Karpas-422 (cell line): Measurements from ENCODE around the gene AHNAK. TPM values are rescaled to one million over a fixed set of nuclear protein-coding genes. Genes with fewer than 3 reads are reported as not detected.

Experiments
- DNase-seq: peaks from one replicate; pipeline ENCODE4 v3.0.0-alpha.2; 2015
- H2AFZ ChIP-seq: fragments of 200-600 bp; sonication (generic); 2 replicates; pipeline ENCODE4 v1.6.1; 2014; ENCODE audit warnings: antibody characterized with exemption, low read length, mixed read lengths
- H3K27ac ChIP-seq: fragments of 200-600 bp; sonication (generic); 2 replicates; pipeline ENCODE4 v1.5.1; 2014; ENCODE audit warnings: mild to moderate bottlenecking, low read length, moderate library complexity
- H3K27me3 ChIP-seq: fragments of 200-600 bp; sonication (generic); 2 replicates; pipeline ENCODE4 v1.6.1; 2014; ENCODE audit warnings: low read length, mixed read lengths
- H3K36me3 ChIP-seq: fragments of 200-600 bp; sonication (generic); 2 replicates; pipeline ENCODE4 v1.6.1; 2014; ENCODE audit warnings: low read length, mixed read lengths; ENCODE audit not compliant: insufficient read depth
- H3K4me1 ChIP-seq: fragments of 200-600 bp; sonication (generic); 2 replicates; pipeline ENCODE4 v1.6.1; 2014; ENCODE audit warnings: mild to moderate bottlenecking, low read length, mixed read lengths
- H3K4me2 ChIP-seq: fragments of 200-600 bp; sonication (generic); 2 replicates; pipeline ENCODE4 v1.6.1; 2014; ENCODE audit warnings: low read length, low read depth, mild to moderate bottlenecking; ENCODE audit not compliant: poor library complexity, severe bottlenecking
- H3K4me3 ChIP-seq: fragments of 200-600 bp; sonication (generic); 2 replicates; pipeline ENCODE4 v1.5.1; 2014; ENCODE audit warnings: mild to moderate bottlenecking, antibody characterized with exemption, low read length, mixed read lengths
- H3K79me2 ChIP-seq: fragments of 200-600 bp; sonication (generic); 2 replicates; pipeline ENCODE4 v1.6.1; 2014; ENCODE audit warnings: mild to moderate bottlenecking, low read length, mixed read lengths
- H3K9ac ChIP-seq: fragments of 200-600 bp; sonication (generic); 2 replicates; pipeline ENCODE4 v1.6.0; 2014; ENCODE audit warnings: low read length
- H3K9me2 ChIP-seq: fragments of 200-600 bp; sonication (generic), shearing (Covaris generic); replicated peaks from 2 replicates; pipeline ENCODE4 v1.6.0; 2014; ENCODE audit warnings: mild to moderate bottlenecking, low read length, moderate library complexity; ENCODE audit not compliant: insufficient read depth
- H3K9me3 ChIP-seq: fragments of 300-700, 200-600 bp; sonication (generic); 2 replicates; pipeline ENCODE4 v1.6.1; 2014; ENCODE audit warnings: low read length, mixed read lengths
- H4K20me1 ChIP-seq: fragments of 200-600 bp; sonication (generic); 2 replicates; pipeline ENCODE4 v1.6.1; 2014; ENCODE audit warnings: mild to moderate bottlenecking, antibody characterized with exemption, low read length, low read depth; ENCODE audit not compliant: insufficient read depth
- total RNA-seq: library from RNA; depleted of rRNA; stranded (reverse); fragments of >200 nt; shearing (Covaris generic); gene quantifications from 2 replicates; pipeline ENCODE4 v1.2.3, GENCODE V29; 2014; ENCODE audit warnings: low replicate concordance; rRNA removed

AHNAK gene
- total RNA-seq, result under 0.01 and 0.34 TPM in 2 replicates

GRCh38 chr11:62546244-62546928, at the start of gene AHNAK:
TSS of gene AHNAK (minus strand) at chr11:62546806. CDS start at chr11:62536098, 10,708 bp downstream.
- Histone ChIP-seq H3K4me2 (no peak within 1 kb of the TSS), H3K27me3 (no peaks in the 10 kb centered on the region)
- no peak for DNase-seq

DNA sequence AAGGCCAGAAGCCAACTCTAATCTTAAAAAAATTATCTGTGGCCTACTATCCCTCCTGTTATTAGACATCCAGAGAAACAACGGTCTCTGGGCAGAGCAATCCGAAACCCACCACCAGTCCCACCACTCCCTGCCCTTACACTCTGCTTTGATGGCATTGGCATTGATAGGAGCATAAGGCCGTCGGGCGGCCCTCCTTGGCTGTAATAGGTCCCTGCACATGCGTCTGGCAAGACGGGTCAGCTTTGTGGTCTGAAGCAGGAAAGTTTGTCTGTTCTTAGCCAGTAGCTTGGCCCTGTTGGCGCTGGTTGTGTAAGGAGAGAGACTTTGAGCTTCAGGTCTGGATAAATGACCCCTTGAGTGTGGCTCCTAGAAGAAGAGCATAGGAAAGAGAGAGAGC, 48.5 kb upstream of the AHNAK start:
- no peak overlapping the region for H3K9ac ChIP-seq
- H3K9me3 ChIP-seq, result no peaks in the 10 kb centered on the region
- H3K27ac ChIP-seq, result no peak overlapping the region
- no peak overlapping the region for H2AFZ ChIP-seq
- peaks cover 46% of the 10 kb centered on the region for H3K4me1 ChIP-seq
- H3K4me3 ChIP-seq, result no peak overlapping the region
- H4K20me1 ChIP-seq, result 0 out of 2 replicates have a peak, but pooled peaks cover 14% of the 10 kb centered on the region
- peaks cover 53% of the 10 kb centered on the region for H3K36me3 ChIP-seq
- no peaks in the 10 kb centered on the region for H3K9me2 ChIP-seq
- no peak overlapping the region for H3K4me2 ChIP-seq
- H3K27me3 ChIP-seq, result no peaks in the 10 kb centered on the region
- DNase-seq, result no peak
- H3K79me2 ChIP-seq, result peaks cover 35% of the 10 kb centered on the region

More at GRCh38 chr11:62546244-62546928, at the start of gene AHNAK:
- Histone ChIP-seq H3K9me3 (no peaks in the 10 kb centered on the region), H2AFZ (no peak within 1 kb of the TSS), H4K20me1 (no peaks in the 10 kb centered on the region), H3K9me2 (no peaks in the 10 kb centered on the region), H3K4me3 (no peak within 1 kb of the TSS), H3K27ac (no peak within 1 kb of the TSS), H3K36me3 (no peaks in the 10 kb centered on the region), H3K9ac (no peak within 1 kb of the TSS), H3K4me1 (peaks cover 8% of the 10 kb centered on the region), H3K79me2 (no peaks in the 10 kb centered on the region)

GRCh38 chr11:62593434-62594044, 46.9 kb upstream of the AHNAK start:
- Histone ChIP-seq H3K9me3 (no peaks in the 10 kb centered on the region), H3K4me2 (peak overlapping the region; percentile 88), H3K4me3 (no peak overlapping the region), H3K9me2 (no peaks in the 10 kb centered on the region), H3K27ac (no peak overlapping the region), H3K79me2 (peaks cover 37% of the 10 kb centered on the region), H3K36me3 (peaks cover 40% of the 10 kb centered on the region), H3K4me1 (peaks cover 38% of the 10 kb centered on the region), H3K9ac (no peak overlapping the region), H4K20me1 (0 out of 2 replicates have a peak, but pooled peaks cover 6% of the 10 kb centered on the region), H3K27me3 (no peaks in the 10 kb centered on the region), H2AFZ (no peak overlapping the region)
- DNase-seq, result peak; percentile 91

DNA sequence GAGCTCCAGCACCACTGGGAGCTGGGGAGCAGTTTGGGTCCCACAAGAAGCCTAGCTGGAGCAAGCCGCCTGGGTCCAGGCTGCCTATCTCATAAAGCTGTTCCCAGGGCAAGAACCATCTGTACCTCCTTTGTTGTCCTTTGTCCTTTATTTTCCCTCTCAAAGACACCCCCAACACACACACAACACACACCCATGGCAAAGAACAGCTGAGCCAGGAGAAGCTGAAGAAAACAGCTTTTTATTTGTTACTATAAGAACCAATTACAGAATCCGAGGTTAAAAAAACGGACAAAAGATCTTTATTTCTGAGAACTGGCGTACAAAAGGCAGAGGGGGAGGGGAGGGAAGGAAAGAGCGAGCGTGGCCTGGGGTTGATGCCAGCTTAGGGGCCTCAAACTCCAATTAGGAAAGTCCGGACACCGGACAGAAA, 46.4 kb upstream of the AHNAK start:
- Histone ChIP-seq H3K9ac (peak overlapping the region; percentile 86), H3K36me3 (peaks cover 36% of the 10 kb centered on the region; the same call in 1 of the 2 replicates), H3K4me2 (peak overlapping the region; percentile 88), H4K20me1 (0 out of 2 replicates have a peak, but pooled peaks cover 5% of the 10 kb centered on the region), H2AFZ (no peak overlapping the region), H3K27ac (peak overlapping the region; percentile 83), H3K9me2 (no peaks in the 10 kb centered on the region), H3K4me1 (peaks cover 34% of the 10 kb centered on the region), H3K27me3 (no peaks in the 10 kb centered on the region), H3K4me3 (peak overlapping the region; percentile 74; the same call in 1 of the 2 replicates), H3K9me3 (no peaks in the 10 kb centered on the region), H3K79me2 (peaks cover 34% of the 10 kb centered on the region)
- no peak for DNase-seq

DNA sequence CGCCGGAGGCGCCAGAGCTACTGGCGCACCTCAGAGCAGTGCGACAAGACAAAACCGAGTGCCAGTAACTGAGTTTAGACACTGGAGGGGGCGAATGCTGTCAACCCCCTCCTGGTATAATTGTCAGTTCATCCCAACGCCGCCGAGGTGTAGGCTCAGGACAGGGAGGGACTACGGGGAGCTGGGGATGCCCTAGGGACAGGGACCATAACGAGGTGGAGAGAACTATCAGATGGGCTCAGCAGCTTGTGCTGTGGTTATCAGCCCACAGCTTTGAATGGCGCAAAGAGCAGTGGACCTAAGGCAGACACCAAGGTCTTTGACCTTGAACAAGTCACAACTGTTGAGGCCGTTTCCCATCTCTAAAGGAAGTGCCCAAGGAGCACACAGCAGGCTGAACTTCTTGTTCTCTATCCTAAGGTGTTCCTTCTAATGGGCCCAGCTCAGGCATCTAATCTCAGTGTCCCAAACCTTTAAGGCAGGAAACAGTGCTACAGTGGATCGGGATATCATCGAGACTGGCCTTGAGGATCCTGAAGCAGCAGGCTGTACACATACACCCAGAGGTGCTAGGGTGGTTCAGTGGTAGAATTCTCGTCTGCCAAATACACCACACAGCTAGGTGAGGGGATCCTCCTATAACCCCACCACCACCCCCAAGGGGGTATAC, 45.7 kb upstream of the AHNAK start:
- peaks cover 36% of the 10 kb centered on the region; the same call in 1 of the 2 replicates for H3K36me3 ChIP-seq
- H3K9ac ChIP-seq, result peak overlapping the region; percentile 86
- H3K4me2 ChIP-seq, result peak overlapping the region; percentile 88
- H3K4me3 ChIP-seq, result peak overlapping the region; percentile 74
- H3K27me3 ChIP-seq, result no peaks in the 10 kb centered on the region
- H2AFZ ChIP-seq, result no peak overlapping the region
- peaks cover 34% of the 10 kb centered on the region for H3K4me1 ChIP-seq
- H3K27ac ChIP-seq, result peak overlapping the region; percentile 83
- H3K79me2 ChIP-seq, result peaks cover 37% of the 10 kb centered on the region
- H3K9me3 ChIP-seq, result no peaks in the 10 kb centered on the region
- H4K20me1 ChIP-seq, result no peaks in the 10 kb centered on the region
- no peak for DNase-seq
- H3K9me2 ChIP-seq, result no peaks in the 10 kb centered on the region

DNA sequence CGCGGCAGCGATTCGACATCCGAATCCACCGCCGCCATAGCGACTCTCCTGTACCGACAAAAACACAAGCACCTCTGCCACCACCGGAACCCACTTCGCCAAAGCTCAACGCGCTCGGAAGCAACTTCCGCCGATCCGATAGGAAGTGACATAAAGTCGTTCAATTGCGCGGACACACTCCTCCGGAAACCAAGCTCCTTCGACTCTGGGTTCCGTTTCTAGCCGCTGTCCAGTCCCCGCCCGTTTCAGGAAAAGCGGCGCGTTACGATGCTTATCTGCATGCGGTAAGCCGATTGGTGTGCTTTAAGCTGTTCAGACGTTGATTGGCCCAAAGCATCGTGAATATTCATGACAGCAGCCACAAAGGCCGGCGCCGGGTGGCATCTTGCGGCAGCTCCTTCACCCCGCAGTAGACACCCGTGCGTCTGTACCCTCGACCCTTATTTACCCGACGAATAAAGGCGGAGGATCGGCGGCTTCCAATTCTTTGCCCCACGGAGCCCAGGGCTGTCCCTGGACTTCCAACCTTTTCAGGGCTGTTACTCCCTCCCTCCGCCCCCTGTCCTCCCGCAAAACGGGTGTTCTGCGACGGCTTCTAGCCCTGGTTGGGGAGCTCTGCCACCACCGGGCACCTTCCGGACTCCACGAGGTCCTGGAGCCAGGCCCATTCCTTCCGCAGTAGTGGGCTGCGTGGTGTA, 45.0 kb upstream of the AHNAK start, which contains the start of gene TUT1:
TSS of gene TUT1 (minus strand) at position 76 of the 698 bp plus-strand sequence. CDS start at position 38, 38 bp downstream.
- Histone ChIP-seq H3K27me3 (no peaks in the 10 kb centered on the region), H3K27ac (peak within 1 kb of the TSS; percentile 83), H4K20me1 (no peaks in the 10 kb centered on the region), H3K79me2 (peaks cover 38% of the 10 kb centered on the region), H3K36me3 (peaks cover 34% of the 10 kb centered on the region; the same call in 1 of the 2 replicates), H3K9me2 (no peaks in the 10 kb centered on the region), H3K4me3 (peak within 1 kb of the TSS; percentile 93), H3K9ac (peak within 1 kb of the TSS; percentile 86), H2AFZ (no peak within 1 kb of the TSS), H3K4me2 (peak within 1 kb of the TSS; percentile 88), H3K4me1 (peaks cover 34% of the 10 kb centered on the region), H3K9me3 (no peaks in the 10 kb centered on the region)
- peak; percentile 100 for DNase-seq

DNA sequence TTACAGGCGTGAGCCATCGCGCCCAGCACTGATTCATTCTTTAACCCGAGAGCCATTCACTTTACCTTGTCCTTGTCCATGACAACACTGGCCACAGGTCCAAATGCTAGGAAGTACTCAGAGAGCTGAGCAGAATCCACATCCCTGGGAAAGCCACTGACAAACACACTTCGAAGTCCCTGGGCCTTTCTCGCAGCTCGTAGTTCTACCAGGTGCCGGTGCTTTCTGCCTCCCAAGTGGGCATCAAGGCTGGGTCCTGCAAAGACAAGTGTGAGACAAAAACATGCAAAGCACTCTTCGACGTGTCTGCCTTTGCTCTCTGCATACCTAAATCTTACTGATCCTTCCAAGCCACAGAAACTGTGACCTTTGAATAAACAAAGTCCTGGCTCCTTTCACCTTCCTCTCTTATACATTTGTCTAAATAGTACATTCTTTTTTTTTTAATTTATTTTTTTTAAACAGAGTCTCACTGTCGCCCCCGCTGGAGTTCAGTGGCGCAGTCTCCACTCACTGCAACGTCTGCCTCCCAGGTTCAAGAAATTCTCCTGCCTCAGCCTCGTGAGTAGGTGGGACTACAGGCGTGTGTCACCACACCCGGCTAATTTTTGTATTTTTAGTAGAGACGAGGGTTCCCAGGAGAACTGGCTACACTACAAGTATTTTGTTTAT, 42.5 kb upstream of the AHNAK start:
- no peaks in the 10 kb centered on the region for H3K9me2 ChIP-seq
- no peaks in the 10 kb centered on the region for H3K27me3 ChIP-seq
- H3K36me3 ChIP-seq, result peaks cover 30% of the 10 kb centered on the region
- H3K9me3 ChIP-seq, result no peaks in the 10 kb centered on the region
- H2AFZ ChIP-seq, result no peak overlapping the region
- no peak overlapping the region for H3K4me3 ChIP-seq
- peaks cover 50% of the 10 kb centered on the region for H3K79me2 ChIP-seq
- peaks cover 34% of the 10 kb centered on the region for H3K4me1 ChIP-seq
- no peaks in the 10 kb centered on the region for H4K20me1 ChIP-seq
- peak overlapping the region; percentile 83 for H3K4me2 ChIP-seq
- DNase-seq, result no peak
- H3K27ac ChIP-seq, result no peak overlapping the region
- H3K9ac ChIP-seq, result no peak overlapping the region
